GM15510 (cell line): ENCODE data around the gene NAA40.

ENCODE experiments used
- POLR2A ChIP-seq: IDR thresholded peaks from 3 replicates; pipeline ENCODE4 v1.6.1; 2011; ENCODE audit warnings: borderline replicate concordance; ENCODE audit not compliant: insufficient read length; ENCODE audit errors: extremely low read depth

NAA40 gene

GRCh38 chr11:63938479-63939396 lies at the start of gene NAA40:
NAA40 (plus strand) TSS chr11:63939002; CDS start chr11:63939097, 95 bp downstream.
- peak; percentile 63 for TF ChIP-seq POLR2A

GRCh38 chr11:63889344-63889743 lies 49.5 kb upstream of the NAA40 start:
- TF ChIP-seq POLR2A: no peak

- TF ChIP-seq POLR2A: no peak
These were observed 48.4 kb upstream of the NAA40 start for GRCh38 chr11:63890368-63890767.

GRCh38 chr11:63892228-63892627 lies 46.6 kb upstream of the NAA40 start:
- no peak for TF ChIP-seq POLR2A

GRCh38 chr11:63893355-63893754 lies 45.4 kb upstream of the NAA40 start:
- no peak for TF ChIP-seq POLR2A

- TF ChIP-seq POLR2A: no peak
These were observed 42.7 kb upstream of the NAA40 start for GRCh38 chr11:63896071-63896470.

DNA sequence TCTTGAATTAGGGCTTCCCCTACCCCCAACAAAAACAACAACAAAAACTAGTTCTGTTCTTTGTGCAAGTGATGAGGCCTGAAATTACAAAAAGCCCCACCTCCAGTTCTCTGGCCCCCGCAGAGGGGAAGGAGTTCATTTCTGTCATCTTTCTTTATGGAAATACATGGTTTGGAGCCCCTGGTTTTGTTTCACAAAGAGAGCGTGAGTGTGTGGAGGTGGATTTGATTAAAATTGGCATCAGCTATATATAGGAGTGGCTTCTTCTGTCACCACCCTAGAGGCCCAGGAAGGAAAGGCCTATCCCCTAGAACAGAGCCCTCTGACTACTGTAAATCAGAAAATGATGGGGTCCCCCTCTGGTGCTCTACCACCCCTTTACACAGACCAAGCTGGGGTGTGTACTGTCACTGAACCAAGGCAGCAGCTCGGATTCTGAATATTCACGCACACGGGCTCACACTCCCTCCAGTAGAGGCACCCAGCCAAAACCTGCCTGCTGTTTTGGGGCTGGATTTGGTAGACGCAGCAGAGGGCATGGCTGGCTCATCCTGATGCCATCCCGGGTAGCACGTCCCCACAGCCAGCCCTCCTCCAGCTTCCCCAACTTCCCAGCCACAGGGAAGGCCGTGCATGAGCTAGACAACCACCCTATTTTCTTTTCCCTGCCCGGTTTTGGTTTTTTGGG lies 41.2 kb upstream of the NAA40 start:
- no peak for TF ChIP-seq POLR2A

GRCh38 chr11:63901660-63902059 lies 37.1 kb upstream of the NAA40 start:
- no peak for TF ChIP-seq POLR2A

DNA sequence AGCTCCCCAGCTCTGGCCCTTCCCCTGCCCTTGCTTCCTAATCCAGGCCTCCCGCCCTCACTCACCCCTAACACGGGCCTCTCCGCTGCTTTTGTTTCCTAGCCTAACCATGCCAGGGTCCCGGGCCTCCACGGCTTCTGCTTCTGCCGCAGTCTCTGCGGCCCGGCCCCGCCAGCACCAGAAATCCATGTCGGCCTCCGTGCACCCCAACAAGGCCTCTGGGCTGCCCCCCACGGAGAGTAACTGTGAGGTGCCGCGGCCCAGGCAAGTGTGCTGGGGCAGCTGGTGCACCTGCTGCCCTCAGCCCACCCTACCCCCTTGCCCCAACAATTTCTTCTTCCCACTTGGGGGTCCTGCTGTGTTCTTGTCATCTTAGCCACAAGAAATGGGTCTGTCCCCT lies 34.9 kb upstream of the NAA40 start:
- no peak for TF ChIP-seq POLR2A

GRCh38 chr11:63904743-63905142 lies 34.1 kb upstream of the NAA40 start:
- no peak for TF ChIP-seq POLR2A

DNA sequence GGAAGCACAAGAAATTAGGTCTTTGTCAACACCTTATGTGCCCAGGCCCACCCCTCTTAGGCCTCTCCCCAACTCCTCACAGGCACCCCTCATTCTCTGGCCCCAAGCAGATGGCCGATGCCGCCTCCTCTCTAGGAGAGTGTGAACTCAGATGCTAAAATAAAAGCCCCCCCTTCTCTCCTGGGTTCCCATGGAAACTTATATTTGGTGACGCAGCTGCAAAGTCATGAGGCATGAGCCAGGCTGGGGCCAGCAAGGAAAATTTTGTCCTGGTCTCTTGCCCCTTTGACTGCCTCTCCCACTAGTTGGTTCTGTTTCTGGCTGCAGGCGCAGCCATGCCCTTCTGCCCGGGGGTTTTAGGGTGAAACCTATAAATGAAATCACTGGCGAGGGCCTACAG lies 33.6 kb upstream of the NAA40 start:
- TF ChIP-seq POLR2A: no peak

GRCh38 chr11:63906087-63906486 lies 32.7 kb upstream of the NAA40 start:
- TF ChIP-seq POLR2A: no peak

GRCh38 chr11:63906585-63906984 lies 32.2 kb upstream of the NAA40 start:
- no peak for TF ChIP-seq POLR2A

DNA sequence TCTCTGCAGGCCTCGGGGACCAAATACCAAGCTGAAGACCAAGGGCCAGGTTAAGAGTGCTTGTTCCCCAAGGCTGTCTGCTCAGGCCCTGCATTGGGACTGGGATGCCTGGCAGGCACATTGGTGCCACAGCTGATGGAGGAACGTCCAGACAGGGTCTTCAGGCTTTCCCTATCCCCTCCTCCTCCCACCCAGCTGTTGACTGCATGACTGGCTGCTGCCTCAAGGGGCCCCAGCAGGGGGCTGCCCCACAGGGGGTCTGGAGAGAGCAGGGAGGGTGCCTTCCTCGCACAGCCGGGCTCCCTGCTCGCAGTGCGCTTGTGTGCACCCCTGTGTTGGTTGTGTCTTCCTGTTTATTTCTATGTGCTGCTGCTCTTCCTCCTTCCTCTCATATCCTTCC lies 31.7 kb upstream of the NAA40 start:
- TF ChIP-seq POLR2A: no peak

- no peak for TF ChIP-seq POLR2A
These were observed 30.8 kb upstream of the NAA40 start for GRCh38 chr11:63907808-63908530.

GRCh38 chr11:63908631-63909401 lies 30.0 kb upstream of the NAA40 start:
- TF ChIP-seq POLR2A: no peak
